NCI-H446 (cell line): ENCODE results near the gene ENTREP3.
"Not testable (repeated sequence)": the region's sequence is repeated elsewhere in the genome, so short reads cannot be mapped to it uniquely, and the experiment has no call there.

Source experiments
- DNase-seq, 2 experiments: peaks; one replicate each; lab custom pipeline; 2025; lab: John Stamatoyannopoulos, UW

Gene ENTREP3, protein sequence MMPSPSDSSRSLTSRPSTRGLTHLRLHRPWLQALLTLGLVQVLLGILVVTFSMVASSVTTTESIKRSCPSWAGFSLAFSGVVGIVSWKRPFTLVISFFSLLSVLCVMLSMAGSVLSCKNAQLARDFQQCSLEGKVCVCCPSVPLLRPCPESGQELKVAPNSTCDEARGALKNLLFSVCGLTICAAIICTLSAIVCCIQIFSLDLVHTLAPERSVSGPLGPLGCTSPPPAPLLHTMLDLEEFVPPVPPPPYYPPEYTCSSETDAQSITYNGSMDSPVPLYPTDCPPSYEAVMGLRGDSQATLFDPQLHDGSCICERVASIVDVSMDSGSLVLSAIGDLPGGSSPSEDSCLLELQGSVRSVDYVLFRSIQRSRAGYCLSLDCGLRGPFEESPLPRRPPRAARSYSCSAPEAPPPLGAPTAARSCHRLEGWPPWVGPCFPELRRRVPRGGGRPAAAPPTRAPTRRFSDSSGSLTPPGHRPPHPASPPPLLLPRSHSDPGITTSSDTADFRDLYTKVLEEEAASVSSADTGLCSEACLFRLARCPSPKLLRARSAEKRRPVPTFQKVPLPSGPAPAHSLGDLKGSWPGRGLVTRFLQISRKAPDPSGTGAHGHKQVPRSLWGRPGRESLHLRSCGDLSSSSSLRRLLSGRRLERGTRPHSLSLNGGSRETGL

DNA sequence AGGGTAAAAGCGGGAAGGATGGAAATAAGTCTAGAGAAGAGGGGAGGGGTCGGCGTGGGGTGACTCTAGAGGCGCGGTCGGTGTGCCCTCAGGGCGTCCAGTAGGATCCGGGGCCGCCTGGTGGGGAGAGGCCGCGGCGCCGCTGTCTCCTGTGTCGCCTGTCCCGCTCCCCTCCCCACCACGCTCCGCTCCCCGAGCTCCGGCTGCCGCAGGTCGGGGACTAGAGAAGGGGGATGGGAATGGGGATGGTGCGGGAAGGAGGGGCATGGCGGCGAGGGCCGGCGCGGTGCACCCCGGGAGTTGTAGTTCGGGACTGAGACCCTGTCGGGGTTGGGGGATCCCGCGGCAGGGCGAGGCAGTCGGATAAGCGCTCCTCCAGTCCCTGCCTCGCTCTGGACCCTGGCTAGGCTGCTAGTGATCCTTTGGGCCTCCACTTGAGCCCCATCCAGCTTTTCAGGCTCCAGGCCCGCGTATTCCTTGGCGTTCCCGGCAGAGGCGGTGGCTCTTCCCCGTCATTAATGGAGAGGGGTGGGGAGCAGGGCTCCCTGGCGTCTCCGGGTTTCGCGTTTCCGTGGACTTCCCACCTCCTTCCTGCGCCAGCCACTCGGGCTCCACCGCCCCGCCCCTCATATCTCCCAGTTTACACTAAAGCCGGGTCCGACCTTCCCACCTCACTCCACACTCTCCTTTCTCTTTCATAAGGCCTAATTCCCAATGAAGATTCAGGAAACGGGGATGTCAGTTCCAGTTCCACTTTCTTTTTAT, at the start of gene ENTREP3:
ENTREP3 (minus strand) TSS at position 241 of the 765 bp plus-strand sequence. CDS start 606 bp downstream, outside the sequence.
- DNase-seq = peak; percentile 84 to 92

DNA sequence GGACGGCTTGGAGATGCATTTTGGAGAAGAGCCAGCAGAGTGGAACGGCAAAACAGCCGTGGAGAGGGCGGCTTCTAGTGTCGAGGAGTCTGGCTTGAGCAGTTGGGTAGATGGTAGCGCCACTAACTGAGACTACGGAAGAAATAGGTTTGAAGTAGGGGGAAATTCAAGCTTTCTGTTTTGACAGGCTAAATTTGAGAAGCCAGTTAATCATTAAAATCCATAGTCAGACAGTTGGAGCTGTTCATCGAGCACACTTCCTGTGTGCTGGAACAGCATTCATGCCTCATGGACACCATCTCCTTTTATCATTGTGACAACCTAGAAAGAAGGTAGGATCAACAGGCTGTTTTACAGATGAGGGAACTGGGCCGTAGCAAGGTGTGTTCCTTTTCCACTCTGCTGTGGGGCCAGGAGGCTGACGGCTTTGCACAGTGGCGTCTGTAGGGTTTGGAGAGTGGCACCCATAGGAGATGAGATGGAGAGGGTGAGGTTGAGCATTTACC, 49.3 kb upstream of the ENTREP3 start:
- DNase-seq = no peak

DNA sequence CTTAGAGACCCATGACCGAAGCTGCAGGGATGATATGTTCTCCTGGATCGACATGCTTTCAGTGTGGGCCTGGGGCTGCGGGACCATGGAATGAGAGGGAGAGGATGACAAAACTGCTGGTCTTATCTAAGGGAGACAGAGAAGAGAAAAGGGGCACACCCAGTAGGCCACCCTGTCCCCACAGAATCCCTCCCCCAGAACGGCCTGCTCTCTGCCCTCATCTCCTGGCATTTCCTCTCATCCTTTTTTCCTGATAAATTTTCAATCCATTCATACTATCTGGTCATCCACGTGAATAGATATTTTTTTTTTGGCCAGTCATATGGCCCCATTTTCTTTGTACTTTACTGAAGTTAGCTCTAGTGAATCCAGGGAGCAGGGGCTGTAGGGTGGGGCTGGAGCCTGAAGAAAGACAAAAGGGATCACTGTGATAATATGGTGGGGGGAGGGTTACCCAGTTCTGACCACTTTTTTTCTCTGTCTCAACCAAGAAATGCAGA, 46.1 kb upstream of the ENTREP3 start, which contains the start of gene PKLR:
PKLR (minus strand) TSS at position 97 of the 500 bp plus-strand sequence; CDS start at position 54, 43 bp downstream.
- DNase-seq = no peak

DNA sequence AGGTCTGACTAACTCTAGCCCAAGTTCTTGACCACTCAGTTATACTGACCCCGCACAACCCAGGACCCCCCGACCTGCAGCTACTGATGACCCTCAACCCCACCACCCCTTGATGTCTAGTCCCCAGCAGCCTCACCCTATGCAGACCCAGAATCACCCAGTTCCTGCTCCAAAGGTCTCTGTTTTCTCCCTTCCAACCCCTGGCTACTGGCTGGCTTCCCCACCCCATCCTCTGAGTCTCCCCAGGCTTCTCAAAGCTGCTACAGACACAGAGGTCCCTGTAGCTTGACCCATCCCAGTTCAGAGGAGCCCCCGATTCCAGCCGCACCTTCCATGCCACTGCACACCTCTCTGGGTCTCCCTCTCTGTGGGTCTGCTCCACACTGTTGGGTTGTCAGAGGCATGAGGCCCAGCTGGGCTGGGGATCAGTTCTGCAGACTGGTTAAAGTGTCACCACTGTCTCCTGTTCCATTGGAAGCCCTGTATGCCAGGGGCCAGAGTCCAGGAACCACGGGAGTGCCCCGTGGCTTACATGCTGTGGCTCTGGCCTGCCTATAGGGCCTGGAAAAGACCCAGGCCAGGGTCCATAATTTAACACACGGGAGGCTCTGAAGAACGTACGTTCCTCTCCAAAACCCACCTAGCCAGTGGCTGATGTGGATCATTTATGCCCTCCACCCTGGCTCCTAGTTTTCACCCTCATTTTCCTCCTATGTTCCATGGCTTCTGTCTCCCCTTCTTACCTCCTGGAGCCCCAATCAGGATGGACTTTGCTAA, 45.5 kb upstream of the ENTREP3 start:
- DNase-seq = no peak

DNA sequence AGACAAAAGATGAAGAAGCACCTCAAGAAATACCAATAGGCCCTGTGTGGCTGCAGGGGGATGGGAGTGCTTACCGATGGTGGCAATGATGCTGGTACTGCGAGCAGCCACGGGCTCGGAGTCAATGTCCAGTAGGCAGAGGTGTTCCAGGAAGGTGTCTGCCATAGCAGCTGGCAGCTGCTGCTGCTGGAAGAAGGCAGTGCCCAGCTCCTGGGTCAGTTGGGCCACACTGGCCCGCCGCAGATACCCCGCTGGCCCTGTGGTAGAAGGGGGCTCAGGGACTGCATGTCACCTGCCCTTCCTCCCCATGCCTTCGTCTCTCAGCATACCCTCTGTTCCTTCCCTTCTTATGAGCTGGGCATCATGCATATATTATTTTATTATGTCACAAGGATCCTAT, 44.7 kb upstream of the ENTREP3 start:
- no peak for DNase-seq

DNA sequence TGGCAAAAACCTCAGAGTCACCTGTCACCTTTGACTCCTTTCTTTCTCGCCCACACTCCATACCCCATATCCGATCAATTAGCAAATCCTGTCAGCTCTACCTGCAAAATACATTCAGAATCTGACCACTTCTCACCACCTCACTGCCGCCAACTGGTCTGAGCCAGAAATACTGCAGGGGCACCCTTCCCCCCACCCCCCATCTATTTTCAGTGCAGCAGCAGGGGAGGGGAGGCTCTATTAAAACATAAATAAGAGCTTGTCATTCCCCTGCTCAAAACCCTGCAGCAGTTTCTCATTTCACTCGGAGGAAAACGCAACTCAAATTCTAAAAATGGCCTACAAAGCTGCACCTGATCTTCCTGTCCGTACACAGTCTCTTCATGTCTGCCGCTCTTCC, 42.1 kb upstream of the ENTREP3 start:
- DNase-seq = no peak

DNA sequence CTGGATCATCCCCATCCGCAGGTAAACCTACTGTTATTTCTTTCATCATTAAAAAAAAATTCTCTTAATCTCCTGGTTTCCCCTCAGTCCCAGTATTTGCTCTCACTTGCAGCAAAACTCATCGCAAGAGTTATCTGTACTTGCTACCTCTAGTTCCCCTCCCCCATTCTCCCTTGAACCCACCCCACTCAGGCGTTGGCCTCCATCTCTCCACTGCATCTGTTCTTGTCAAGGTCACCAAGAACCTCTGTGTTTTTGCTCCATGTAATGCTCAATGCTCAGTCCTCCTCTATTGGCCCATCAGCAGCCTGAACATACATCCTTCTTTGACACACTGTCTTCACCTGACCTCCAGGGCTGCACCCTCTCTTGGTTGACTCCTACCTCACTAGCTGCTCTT, 41.4 kb upstream of the ENTREP3 start:
- DNase-seq = no peak

DNA sequence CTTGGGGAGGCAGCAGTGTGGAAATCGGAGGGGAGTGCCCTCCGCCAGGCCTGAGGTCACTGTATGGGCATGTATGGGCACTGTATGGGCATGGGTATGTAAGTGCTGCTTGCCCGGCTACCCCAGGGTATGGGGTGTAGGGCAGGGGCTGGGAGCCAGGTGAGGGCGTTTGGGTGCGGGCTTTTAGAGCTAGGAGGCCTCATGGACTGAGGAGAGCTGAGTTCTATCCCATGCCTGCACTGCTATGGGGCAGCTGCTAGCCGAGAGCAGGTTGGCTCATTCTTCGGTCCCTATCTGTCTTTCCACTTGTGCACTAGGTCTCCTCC, 40.6 kb upstream of the ENTREP3 start:
- DNase-seq = no peak

DNA sequence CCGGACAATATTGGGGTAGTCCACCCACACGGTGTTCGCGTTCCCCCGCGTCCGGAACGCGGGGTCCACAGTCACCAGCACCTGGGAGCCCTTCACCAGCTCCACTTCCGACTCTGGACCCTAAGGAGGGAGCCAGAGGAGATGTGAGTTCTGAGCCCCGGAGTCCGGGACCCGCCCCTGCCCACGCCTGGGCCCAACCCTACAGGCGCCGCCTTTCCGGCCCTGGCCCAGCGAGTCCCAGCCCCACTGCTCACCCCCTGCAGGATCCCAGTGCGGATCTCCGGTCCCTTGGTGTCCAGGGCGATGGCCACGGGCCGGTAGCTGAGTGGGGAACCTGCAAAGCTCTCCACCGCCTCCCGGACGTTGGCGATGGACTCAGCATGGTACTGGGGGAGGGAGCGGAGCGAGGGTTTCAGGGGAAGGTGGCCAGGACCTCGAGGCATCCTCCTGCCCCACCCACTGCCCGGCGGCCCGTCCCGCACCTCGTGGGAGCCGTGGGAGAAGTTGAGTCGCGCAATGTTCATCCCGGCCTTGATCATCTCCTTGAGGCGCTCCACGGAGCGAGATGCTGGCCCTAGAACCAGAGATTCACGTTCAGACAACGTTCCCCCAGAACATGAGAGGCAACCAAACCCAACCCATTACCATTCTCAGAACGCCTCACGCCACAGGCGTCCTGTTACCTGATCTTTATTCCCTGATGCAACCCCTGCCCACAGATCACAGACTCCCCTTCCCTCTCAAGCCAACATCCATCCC, 40.1 kb upstream of the ENTREP3 start:
- no peak for DNase-seq

DNA sequence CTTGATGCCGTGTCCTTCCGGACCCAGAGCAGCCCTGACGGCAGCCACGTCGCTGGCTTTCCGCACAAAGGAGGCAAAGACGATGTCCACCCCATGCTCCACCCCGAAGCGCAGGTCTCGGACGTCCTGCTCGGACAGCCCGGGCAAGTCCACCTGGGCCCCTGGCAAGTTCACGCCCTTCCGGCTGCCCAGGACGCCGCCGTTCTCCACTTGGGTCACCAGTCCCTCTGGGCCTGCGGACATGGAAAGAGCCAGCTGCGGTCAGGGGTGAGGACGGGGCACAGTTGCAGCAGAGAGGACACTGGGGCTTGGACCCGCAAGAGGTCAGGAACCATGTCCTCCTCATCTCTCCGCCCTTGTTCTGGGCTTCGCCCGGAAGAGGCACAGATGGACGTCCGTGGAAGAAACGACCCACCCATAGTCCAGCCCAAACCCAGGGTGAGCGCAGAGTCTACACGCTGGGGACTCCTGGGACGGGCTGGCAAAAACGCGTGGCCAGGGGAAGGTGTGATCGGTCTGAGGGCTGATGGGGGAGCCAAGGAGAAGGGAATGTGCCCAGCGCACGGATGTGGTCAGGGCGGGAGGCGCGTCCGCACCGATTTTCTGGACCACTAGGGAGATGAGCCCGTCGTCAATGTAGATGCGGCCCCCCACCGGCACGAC, 39.4 kb upstream of the ENTREP3 start:
- DNase-seq = no peak

DNA sequence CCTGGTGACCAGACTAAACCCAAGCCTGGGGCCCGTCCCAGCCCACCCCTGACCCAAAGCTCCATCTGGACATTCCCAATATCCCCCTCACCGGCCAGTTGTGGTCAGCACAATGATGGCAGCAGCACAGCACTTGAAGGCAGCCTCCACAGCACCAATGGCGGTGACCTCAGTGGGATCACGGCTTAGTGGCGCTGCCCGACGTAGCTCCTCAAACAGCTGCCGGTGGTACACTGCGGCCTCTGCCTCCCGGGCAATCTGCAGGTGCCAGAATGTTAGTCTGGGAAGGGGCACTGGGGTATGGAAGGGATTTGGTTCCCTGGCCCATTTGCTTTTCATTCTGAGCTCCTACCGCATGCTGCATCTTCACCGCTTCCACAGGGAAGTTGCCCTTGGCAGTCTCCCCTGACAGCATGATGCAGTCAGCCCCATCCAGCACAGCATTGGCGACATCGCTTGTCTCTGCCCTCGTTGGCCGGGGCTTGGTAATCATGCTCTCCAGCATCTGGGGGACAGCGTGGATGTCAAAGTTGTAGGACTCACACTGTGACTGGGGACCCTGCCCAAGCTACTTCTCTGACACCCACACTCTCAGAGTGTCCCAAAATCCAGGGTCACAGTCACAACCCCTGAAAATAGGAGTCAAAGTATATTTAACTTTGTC, 37.9 kb upstream of the ENTREP3 start:
- DNase-seq = no peak

DNA sequence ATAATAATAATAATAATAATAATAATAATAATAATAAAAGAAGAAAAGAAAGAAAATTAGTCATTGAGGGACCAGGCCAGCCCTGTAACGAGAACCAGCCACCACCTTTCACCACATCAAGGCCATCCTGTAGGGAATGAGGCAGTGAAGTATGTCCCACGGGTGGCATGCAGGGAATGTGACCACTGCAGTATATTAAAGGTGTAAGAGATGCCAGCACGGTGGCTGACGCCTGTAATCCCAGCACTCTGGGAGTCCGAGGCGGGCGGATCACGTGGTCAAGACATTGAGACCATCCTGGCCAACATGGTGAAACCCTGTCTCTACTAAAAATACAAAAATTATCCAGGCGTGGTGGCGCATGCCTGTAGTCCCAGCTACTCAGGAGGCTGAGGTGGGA, 35.7 kb upstream of the ENTREP3 start:
- DNase-seq = not testable (repeated sequence)

DNA sequence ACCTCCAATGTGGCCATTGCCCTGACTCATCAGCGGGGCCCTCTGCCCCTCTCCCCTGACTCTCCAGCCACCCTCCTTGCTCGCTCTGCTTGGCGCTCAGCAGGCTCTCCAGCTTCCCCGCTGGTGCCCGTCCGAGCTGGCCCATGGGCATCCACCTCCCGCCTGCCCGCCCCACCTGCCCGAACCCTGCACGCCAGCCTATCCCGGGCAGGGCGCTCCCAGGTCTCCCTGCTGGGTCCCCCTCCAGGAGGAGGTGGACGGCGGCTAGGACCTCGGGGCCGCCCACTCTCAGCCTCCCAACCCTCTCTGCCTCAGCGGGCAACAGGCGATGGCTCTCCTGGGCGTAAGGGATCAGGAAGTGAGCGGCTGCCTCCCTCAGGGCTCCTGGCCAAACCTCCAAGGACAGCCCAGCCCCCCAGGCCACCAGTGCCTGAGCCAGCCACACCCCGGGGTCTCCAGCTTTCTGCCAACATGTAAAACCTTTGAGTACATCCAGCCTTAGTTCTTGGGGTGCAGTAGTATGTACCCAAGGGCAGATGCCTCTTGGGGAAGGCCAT, 32.8 kb upstream of the ENTREP3 start:
- DNase-seq = no peak

DNA sequence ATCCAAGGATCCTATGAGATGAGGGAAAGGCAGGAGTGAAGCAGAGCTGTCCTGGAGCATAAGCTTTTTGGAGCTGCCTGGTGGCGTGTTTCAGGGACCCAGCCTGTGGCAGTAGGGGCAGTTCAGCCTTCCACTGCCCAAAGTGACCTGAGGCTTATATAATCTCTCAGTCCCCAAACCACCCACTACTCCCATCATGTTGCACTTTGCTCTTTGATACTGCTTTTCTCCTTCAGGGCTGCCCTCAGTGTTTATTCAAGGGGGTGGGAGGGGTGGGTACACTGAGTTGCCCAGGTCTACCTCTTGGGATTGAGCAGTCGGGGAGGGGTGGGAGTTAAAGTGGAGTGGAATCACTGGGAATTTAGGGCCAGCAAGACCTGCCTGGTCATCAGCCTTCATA, 31.3 kb upstream of the ENTREP3 start:
- no peak for DNase-seq

DNA sequence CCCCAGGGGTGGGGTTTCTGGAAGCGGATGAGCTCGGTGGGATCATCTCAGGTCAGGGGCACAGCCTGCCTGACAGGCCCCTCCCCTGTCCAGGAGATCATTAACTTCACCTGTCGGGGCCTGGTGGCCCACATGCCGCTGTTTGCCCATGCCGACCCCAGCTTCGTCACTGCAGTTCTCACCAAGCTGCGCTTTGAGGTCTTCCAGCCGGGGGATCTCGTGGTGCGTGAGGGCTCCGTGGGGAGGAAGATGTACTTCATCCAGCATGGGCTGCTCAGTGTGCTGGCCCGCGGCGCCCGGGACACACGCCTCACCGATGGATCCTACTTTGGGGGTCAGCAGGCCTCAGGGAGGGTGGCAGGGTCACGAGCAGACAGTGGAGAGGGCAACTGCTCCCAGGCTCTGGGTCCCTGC, 30.4 kb upstream of the ENTREP3 start:
- DNase-seq = no peak

DNA sequence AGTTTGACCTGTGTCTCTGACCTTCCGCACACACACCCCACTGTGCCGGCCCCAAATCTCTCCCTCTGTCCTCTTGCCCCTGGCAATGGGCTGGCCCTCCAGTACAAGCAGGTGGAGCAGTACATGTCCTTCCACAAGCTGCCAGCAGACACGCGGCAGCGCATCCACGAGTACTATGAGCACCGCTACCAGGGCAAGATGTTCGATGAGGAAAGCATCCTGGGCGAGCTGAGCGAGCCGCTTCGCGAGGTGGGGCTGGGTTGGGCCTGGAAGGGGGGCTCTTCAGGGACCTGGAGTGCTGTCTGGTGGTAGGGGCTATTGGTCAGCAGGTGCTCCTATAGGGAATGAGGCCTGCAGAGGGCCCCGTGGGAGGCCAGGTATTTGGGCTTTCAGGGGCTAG, 29.8 kb upstream of the ENTREP3 start:
- no peak for DNase-seq

DNA sequence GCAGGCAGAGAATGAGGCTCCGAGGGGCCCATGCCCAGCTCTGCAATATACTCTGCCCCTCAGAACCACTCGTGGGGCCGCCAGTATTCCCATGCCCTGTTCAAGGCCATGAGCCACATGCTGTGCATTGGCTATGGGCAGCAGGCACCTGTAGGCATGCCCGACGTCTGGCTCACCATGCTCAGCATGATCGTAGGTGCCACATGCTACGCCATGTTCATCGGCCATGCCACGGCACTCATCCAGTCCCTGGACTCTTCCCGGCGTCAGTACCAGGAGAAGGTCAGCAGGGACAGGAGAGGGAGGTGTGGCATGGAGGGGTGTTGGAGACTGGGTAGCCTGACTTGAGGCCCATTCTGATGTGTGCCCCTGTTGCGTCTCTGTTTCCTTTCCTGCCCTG, 29.2 kb upstream of the ENTREP3 start:
- DNase-seq = no peak

DNA sequence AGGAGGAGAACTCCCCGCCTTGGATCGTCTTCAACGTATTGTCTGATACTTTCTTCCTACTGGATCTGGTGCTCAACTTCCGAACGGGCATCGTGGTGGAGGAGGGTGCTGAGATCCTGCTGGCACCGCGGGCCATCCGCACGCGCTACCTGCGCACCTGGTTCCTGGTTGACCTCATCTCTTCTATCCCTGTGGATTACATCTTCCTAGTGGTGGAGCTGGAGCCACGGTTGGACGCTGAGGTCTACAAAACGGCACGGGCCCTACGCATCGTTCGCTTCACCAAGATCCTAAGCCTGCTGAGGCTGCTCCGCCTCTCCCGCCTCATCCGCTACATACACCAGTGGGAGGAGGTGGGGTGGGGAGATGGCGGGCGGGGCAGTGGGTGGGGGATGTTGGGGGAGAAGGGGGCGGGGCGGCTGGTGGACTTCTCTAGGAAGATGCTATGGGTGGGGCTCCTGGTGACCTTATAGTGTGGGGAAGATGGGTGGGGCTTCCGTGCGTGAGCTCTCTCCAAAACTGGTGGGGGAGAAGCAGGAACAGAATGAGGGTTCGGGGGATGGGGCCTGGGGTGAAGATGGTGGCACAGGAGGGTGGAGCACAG, 27.3 kb upstream of the ENTREP3 start:
- no peak for DNase-seq

DNA sequence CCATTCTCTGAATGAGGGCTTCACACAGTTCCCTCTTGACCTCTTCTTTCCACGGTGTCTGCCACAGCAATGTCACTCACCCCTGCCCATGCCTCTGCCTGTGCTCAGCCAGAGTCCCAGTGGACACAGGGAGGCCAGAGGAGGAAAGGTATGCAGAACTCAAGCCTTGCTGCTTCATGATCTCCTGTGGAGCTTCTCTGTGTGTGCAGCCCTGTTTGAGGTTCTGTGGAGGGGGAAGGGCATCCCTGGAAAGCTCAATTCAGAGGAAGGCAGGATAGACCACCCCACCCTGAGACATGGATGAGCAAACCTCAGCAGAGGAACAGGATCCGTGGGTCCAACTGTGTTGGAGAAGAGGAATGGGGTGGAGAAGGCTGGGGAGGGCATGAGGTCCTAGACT, 24.0 kb upstream of the ENTREP3 start:
- DNase-seq = no peak
